ENCODE measurements around the gene TUSC2. TPM values are rescaled to one million over a fixed set of nuclear protein-coding genes. Genes with fewer than 3 reads are reported as not detected.
A peak's percentile ranks its signal among the peaks of the same experiment; 100 is the strongest.

The TUSC2 gene
- total RNA-seq, 1 experiment from 2014 or later = 15.2 TPM

DNA sequence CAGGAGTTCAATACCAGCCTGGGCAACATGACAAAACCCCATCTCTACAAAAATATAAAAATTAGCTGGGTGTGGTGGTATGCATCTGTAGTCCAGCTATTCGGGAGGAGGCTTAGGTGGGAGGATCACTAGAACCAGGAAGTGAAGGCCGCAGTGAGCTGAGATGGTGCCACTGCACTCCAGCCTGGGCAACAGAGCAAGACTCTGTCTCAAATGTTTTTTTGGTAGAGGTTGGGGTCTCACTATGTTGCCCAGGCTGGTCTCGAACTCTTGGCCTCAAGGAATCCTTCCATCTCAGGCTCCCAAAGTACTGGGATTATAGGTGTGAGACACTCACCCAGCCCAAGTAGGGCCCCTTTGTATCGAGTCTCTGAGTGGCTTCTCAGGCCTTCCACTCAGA, 33.9 kb downstream of the TUSC2 start:
- intact Hi-C loops (cut with micrococcal nuclease; ENCODE audit: unreplicated experiment) = no loop called here
- Histone ChIP-seq H3K27me3 (replicated peaks; ENCODE audit: insufficient read depth, low read depth, low read length, poor library complexity) (no peaks in the 10 kb centered on the region), H3K27ac (ENCODE audit: low read depth, low read length, poor library complexity, severe bottlenecking) (no peak overlapping the region), H3K9me3 (ENCODE audit: low read depth, low read length, poor library complexity, severe bottlenecking) (no peaks in the 10 kb centered on the region), H3K4me1 (ENCODE audit: insufficient read depth, low read length, poor library complexity, severe bottlenecking) (no peaks in the 10 kb centered on the region), H3K4me3 (ENCODE audit: low read depth, low read length, poor library complexity, severe bottlenecking) (no peak overlapping the region), H3K36me3 (ENCODE audit: insufficient read depth, low read length, poor library complexity, severe bottlenecking) (peaks cover 8% of the 10 kb centered on the region)
- ChIA-PET POLR2A (ENCODE audit: low non-redundant PET) (no interaction called here), CTCF (no interaction called here)
- no peak for DNase-seq (ENCODE audit: low spot score)
- no peak for TF ChIP-seq EZH2 (IDR thresholded peaks at IDR 0.05; ENCODE audit: borderline replicate concordance, low read depth, low read length, poor library complexity, severe bottlenecking)
- TF ChIP-seq, protein P1, sequence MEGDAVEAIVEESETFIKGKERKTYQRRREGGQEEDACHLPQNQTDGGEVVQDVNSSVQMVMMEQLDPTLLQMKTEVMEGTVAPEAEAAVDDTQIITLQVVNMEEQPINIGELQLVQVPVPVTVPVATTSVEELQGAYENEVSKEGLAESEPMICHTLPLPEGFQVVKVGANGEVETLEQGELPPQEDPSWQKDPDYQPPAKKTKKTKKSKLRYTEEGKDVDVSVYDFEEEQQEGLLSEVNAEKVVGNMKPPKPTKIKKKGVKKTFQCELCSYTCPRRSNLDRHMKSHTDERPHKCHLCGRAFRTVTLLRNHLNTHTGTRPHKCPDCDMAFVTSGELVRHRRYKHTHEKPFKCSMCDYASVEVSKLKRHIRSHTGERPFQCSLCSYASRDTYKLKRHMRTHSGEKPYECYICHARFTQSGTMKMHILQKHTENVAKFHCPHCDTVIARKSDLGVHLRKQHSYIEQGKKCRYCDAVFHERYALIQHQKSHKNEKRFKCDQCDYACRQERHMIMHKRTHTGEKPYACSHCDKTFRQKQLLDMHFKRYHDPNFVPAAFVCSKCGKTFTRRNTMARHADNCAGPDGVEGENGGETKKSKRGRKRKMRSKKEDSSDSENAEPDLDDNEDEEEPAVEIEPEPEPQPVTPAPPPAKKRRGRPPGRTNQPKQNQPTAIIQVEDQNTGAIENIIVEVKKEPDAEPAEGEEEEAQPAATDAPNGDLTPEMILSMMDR (conservative IDR thresholded peaks at IDR 0.05; ENCODE audit: low read depth, low read length) = no peak
- no TSS peak for BruUV-seq (replicated peaks)

DNA sequence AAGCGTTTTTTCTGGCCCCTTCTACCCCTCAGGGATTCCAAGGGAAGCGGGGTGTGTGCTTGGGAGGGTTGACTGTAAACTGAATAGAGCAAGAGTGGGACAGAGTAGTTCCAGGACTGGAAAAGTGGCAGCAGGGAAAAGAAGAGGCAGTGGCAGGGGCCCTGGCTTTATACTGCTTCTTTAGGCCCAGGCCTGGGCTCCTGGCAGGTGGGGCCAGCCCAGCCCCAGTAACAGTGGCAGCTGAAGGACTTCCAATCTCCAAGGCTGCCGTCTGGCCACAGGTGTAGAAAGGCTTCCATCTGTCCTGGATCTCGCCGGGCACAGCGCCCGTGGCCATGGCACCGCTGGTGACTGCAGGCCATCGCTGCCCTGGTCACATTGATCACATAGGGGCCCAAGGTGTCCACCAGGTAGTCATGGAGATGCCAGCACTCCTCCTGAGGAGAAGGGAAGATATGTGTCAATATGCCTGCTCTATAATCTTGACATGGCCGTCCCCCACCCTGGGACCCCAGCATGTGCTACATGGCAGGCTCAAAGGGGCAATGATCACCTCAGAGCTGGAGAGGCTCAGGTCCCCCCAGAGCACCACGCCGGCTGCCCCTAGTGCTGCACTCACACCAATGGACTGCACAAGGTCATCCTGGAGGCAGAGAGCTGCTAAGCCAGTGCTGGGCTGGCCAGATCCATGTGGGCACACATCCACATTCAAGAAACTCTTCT, 34.8 kb downstream of the TUSC2 start:
- no peak for TF ChIP-seq EZH2 (IDR thresholded peaks at IDR 0.05; ENCODE audit: borderline replicate concordance, low read depth, low read length, poor library complexity, severe bottlenecking)
- TF ChIP-seq, protein P1 (conservative IDR thresholded peaks at IDR 0.05; ENCODE audit: low read depth, low read length) = no peak
- Histone ChIP-seq H3K9me3 (ENCODE audit: low read depth, low read length, poor library complexity, severe bottlenecking) (no peaks in the 10 kb centered on the region), H3K4me3 (ENCODE audit: low read depth, low read length, poor library complexity, severe bottlenecking) (peak overlapping the region; percentile 77), H3K27ac (ENCODE audit: low read depth, low read length, poor library complexity, severe bottlenecking) (peak overlapping the region; percentile 59), H3K36me3 (ENCODE audit: insufficient read depth, low read length, poor library complexity, severe bottlenecking) (peaks cover 11% of the 10 kb centered on the region), H3K27me3 (replicated peaks; ENCODE audit: insufficient read depth, low read depth, low read length, poor library complexity) (no peaks in the 10 kb centered on the region), H3K4me1 (ENCODE audit: insufficient read depth, low read length, poor library complexity, severe bottlenecking) (no peaks in the 10 kb centered on the region)
- no peak for DNase-seq (ENCODE audit: low spot score)
- no TSS peak for BruUV-seq (replicated peaks)
- CTCF ChIA-PET = no interaction called here
- POLR2A ChIA-PET (ENCODE audit: low non-redundant PET) = no interaction called here
- intact Hi-C loops (cut with micrococcal nuclease; ENCODE audit: unreplicated experiment) = no loop called here

DNA sequence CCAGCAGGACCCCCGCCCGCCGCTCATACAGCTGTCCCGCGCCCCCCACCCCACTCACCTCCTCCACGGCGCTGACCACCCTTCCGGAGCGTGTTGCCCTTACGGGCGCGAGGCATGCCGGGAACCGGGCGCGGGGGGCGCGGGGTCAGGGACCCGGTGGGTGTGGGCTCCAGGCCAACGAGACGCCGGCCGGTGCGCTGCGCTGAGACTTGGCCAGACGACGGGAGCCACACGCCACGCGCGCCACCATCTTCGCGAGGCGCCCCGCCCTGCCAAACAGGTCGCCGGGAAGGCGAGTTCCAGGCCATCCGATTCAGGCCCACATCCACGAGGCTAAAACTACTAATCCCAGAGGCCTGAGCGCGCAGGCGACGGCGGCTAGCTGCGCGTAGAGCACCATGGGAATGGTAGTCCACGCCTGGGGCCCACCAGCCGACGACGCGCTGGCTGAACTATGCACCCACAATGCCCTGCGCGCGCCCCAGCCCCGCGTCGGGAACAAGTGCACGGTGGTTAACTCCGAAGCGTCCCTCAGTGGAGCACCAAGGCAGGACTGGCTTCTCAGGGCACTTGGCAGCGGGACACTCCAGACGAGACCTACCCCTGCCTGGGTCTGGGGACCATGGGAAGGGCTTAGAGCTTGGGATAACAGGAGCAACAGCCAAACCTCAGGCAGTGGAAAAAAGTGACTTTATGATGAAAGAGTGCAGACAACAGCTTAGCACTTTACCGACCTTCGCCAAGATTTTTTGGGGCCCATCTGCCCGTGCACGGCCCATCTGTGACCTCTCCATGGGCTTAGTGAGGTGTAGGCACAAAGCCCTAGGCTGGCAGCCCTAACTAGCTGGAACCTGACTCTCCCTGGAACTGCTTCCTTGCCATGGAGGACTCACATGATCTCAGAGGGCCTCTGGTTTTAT, 35.6 kb downstream of the TUSC2 start, which contains the start of gene IFRD2:
Gene IFRD2, minus strand, starts transcription at position 271 of the 920 bp plus-strand sequence. Its CDS starts 155 bp downstream, at position 116.
- peak within 1 kb of the TSS; percentile 85 for H3K27ac ChIP-seq (ENCODE audit: low read depth, low read length, poor library complexity, severe bottlenecking)

More for the DNA sequence above, 35.6 kb downstream of the TUSC2 start, which contains the start of gene IFRD2:
- no peak for TF ChIP-seq EZH2 (IDR thresholded peaks at IDR 0.05; ENCODE audit: borderline replicate concordance, low read depth, low read length, poor library complexity, severe bottlenecking)
- TF ChIP-seq, protein P1 (conservative IDR thresholded peaks at IDR 0.05; ENCODE audit: low read depth, low read length) = no peak
- ChIA-PET POLR2A (ENCODE audit: low non-redundant PET) (no interaction called here), CTCF (interaction anchor here (0.5 kb wide), 1 partner anchor 66 kb away, joined by 3 read pairs; no protein-coding TSS in a partner anchor)
- H3K9me3 ChIP-seq (ENCODE audit: low read depth, low read length, poor library complexity, severe bottlenecking) = no peaks in the 10 kb centered on the region
- no peaks in the 10 kb centered on the region for H3K4me1 ChIP-seq (ENCODE audit: insufficient read depth, low read length, poor library complexity, severe bottlenecking)
- peaks cover 16% of the 10 kb centered on the region for H3K36me3 ChIP-seq (ENCODE audit: insufficient read depth, low read length, poor library complexity, severe bottlenecking)
- BruUV-seq (replicated peaks) = no TSS peak
- no peaks in the 10 kb centered on the region for H3K27me3 ChIP-seq (replicated peaks; ENCODE audit: insufficient read depth, low read depth, low read length, poor library complexity)
- DNase-seq (ENCODE audit: low spot score) = peak; percentile 95
- intact Hi-C loops (cut with micrococcal nuclease; ENCODE audit: unreplicated experiment) = no loop called here
- H3K4me3 ChIP-seq (ENCODE audit: low read depth, low read length, poor library complexity, severe bottlenecking) = peak within 1 kb of the TSS; percentile 77
